Skeletal muscle tissue (tissue), 4 donors: ENCODE measurements around the gene PTK6. TPM values are rescaled to one million over a fixed set of nuclear protein-coding genes. Genes with fewer than 3 reads are reported as not detected.

Experiments used
- H3K27ac ChIP-seq: one replicate; pipeline ENCODE4 v1.7.0; 2013; ENCODE audit warnings: mild to moderate bottlenecking, low read depth, low read length, inconsistent platforms
- H3K27me3 ChIP-seq, 3 donors: one replicate each; pipeline ENCODE4 v1.7.0; 2013; ENCODE audit warnings: low read length in 3 of 3; ENCODE audit not compliant: control insufficient read depth in 3 of 3, insufficient read depth in 3 of 3
- H3K36me3 ChIP-seq, 3 donors: one replicate each; pipeline ENCODE4 v1.7.0; 2013; ENCODE audit warnings: low read length in 3 of 3; ENCODE audit not compliant: control insufficient read depth in 3 of 3, insufficient read depth in 3 of 3
- H3K4me1 ChIP-seq, 3 donors: one replicate each; pipeline ENCODE4 v1.7.0; 2013; ENCODE audit warnings: low read length in 3 of 3, mild to moderate bottlenecking in 3 of 3; ENCODE audit not compliant: control insufficient read depth in 3 of 3, insufficient read depth in 3 of 3
- H3K4me3 ChIP-seq, 3 donors: one replicate each; pipeline ENCODE4 v1.7.0; 2013; ENCODE audit warnings: low read length in 3 of 3
- H3K9ac ChIP-seq, 3 donors: one replicate each; pipeline ENCODE4 v1.7.0; 2013; ENCODE audit warnings: low read length in 3 of 3, mild to moderate bottlenecking in 3 of 3, moderate library complexity in 2 of 3, low read depth in 1 of 3
- H3K9me3 ChIP-seq, 3 donors: one replicate each; pipeline ENCODE4 v1.7.0; 2013; ENCODE audit warnings: low read length in 3 of 3; ENCODE audit not compliant: control insufficient read depth in 3 of 3
- total RNA-seq: library from RNA; depleted of rRNA; stranded (reverse); fragments of >200 nt; gene quantifications from one replicate; pipeline ENCODE4 v1.2.3, GENCODE V29; 2014
- donor health status: Osteomylitis.

Gene PTK6
- total RNA-seq, 1 donor from 2014 or later, result not detected

DNA sequence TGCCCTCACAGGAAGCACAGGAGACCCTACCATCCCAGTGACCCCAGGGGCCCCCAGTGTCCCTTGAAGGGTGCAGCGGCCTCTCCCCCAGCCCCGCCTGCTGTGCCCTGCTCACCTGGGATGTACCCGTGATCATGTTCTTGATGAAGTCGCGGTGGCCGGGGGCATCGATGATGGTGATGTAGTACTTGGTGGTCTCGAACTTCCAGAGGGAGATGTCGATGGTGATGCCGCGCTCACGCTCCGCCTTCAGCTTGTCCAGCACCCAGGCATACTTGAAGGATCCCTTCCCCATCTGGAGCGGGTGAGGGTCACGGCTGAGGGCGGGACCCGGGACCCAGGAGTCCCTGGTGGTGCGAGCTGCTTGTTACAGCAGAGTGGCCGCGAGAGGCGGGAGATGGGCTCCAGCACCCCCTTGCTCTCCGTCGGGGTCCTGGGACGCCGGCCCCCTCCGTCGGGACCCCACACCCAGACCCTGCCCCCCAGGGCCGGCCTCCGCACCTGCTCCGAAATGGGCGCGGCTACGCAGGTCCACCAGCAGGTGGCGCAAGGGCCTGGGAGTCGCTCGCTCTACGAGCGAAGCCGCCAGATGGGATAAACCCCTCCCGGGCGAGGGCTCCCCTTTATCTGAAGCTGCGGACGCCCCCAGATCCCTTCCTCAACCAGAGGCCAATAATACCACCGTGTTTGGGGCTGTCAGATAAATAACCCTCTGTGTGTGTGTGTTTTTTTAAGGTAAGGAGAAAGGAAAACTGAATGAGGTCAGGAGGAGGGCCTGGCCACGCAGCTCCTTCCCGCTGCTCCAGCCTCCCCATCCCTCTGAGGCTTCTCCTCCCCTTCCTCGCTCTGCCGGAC, 41.2 kb downstream of the PTK6 start:
- Histone ChIP-seq H3K9ac (peak overlapping the region; percentile 84 to 95 (median 94)), H3K9me3 (no peaks in the 10 kb centered on the region), H3K27me3 (peaks cover 0 to 15% (median 8%) of the 10 kb centered on the region in 3 donors), H3K27ac (peak overlapping the region; percentile 98), H3K4me1 (peaks cover 35 to 70% (median 56%) of the 10 kb centered on the region in 3 donors), H3K4me3 (peak overlapping the region; percentile 57 to 88 (median 85)), H3K36me3 (peaks cover 32 to 59% (median 50%) of the 10 kb centered on the region in 3 donors)

DNA sequence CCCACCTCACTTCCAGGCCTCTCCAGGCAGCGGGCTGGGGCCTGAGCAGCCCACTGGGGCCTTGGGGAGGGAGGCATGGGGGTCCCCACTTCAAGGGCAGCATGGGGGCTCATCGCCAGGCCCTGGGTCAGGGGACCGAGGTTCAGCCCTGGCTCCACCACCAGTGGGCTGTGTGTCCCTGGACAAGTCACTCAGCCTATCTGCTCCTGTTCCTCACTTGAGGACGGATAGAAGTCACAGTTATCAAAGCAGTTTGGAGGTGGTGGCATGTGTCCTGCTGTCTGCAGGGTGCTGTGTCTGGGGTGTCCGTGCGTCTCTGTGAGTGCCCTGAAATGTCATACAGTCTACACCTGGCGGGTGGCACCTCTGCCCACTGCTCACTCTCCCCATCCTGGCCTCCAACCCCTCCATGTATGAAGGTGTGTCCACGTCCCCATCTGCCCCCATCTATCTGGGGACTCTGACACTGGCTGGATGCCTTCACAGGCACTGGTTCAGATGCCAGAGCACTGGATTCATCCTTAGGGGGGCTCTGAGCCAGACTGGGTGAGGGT, 41.9 kb downstream of the PTK6 start:
- Histone ChIP-seq H3K9ac (peak overlapping the region in 1 of 3 donors; percentile 95), H3K27me3 (peaks cover 0 to 20% (median 9%) of the 10 kb centered on the region in 3 donors), H3K4me1 (peaks cover 30 to 68% (median 51%) of the 10 kb centered on the region in 3 donors)

DNA sequence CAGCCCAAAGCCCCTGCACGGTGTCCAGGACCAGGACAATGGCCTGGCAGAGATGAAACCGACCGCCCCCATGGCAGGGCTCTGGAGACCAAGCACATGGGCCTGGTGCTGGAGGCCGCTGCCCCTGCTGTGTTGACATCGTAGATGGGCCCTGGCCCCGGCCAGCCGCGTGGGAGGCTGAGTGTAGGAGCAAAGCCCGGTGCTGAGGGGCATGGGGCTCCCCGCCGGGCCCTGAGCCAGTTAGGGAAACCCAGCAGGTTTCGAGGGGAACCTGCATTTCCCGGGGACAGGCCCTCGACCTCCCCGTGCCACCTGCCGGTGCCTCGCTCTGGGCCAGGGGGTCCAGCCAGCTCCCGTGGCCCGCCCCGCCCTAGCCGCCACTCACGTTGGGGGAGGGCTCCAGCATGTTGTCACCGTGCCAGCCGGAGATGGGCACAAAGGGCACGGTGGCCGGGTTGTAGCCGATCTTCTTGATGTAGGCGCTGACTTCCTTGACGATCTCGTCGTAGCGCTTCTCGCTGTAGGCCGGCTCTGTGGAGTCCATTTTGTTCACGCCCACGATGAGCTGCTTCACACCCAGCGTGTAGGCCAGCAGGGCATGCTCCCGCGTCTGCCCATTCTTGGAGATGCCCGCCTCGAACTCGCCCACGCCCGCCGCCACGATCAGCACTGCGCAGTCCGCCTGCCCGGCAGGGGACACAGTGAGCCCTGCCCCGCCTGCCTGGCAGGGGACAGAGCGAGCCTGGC, 42.6 kb downstream of the PTK6 start:
- Histone ChIP-seq H3K4me1 (peaks cover 25 to 61% (median 44%) of the 10 kb centered on the region in 3 donors), H3K36me3 (peaks cover 35 to 71% (median 59%) of the 10 kb centered on the region in 3 donors), H3K9ac (peak overlapping the region in 1 of 3 donors; percentile 95), H3K9me3 (no peaks in the 10 kb centered on the region), H3K4me3 (no peak overlapping the region), H3K27ac (no peak overlapping the region), H3K27me3 (peaks cover 0 to 21% (median 6%) of the 10 kb centered on the region in 3 donors)

More for the DNA sequence above, 41.9 kb downstream of the PTK6 start:
- peak overlapping the region; percentile 12 for H3K27ac ChIP-seq
- peak overlapping the region in 2 of 3 donors; percentile 13 to 88 for H3K4me3 ChIP-seq
- H3K9me3 ChIP-seq, result no peaks in the 10 kb centered on the region
- H3K36me3 ChIP-seq, result peaks cover 35 to 65% (median 57%) of the 10 kb centered on the region in 3 donors

DNA sequence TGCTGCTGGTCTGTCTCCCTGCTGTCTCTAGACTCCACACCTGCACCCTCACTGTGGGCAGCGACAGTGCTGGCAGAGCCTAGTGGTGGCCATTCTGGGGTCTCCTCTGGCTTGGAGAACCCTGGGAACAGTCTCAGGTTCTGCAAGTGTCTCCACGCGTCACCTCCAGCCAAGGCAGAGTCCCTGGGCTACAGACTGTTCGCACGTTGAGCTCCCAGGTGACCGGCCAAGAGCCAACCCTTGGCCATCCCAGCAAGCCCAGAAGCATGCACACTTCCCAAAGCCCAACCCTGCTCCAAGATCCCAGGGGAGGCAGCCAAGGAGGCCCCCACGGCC, 43.1 kb downstream of the PTK6 start:
- Histone ChIP-seq H3K27ac (no peak overlapping the region), H3K9ac (peak overlapping the region in 2 of 3 donors; percentile 0 to 95), H3K27me3 (peaks cover 0 to 21% (median 5%) of the 10 kb centered on the region in 3 donors), H3K36me3 (peaks cover 35 to 74% (median 59%) of the 10 kb centered on the region in 3 donors), H3K4me1 (peaks cover 23 to 57% (median 41%) of the 10 kb centered on the region in 3 donors), H3K9me3 (no peaks in the 10 kb centered on the region), H3K4me3 (no peak overlapping the region)

DNA sequence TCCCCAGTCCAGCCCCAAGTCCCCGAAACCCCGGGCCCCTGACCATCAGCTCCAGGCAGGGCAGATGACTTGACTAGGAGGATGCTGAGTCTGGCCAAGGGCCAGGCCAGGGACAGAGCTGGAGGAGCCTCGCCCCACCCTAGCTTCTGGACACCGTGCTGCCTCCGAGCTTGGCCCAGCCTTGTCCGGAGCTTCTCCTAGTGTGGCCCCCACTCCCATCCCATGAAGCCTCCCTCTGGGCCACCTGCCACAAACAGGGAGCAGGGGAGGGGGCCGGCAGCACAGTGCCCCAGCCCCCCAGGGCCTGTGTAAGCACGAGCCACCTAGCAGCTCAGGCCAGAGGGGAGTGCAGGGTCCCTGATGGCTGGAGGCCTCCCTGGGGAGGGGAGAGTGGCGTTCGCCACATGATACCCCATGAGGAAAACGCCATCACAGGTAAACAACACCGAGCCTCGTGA, 43.6 kb downstream of the PTK6 start:
- peaks cover 0 to 23% (median 5%) of the 10 kb centered on the region in 3 donors for H3K27me3 ChIP-seq
- no peak overlapping the region for H3K27ac ChIP-seq

DNA sequence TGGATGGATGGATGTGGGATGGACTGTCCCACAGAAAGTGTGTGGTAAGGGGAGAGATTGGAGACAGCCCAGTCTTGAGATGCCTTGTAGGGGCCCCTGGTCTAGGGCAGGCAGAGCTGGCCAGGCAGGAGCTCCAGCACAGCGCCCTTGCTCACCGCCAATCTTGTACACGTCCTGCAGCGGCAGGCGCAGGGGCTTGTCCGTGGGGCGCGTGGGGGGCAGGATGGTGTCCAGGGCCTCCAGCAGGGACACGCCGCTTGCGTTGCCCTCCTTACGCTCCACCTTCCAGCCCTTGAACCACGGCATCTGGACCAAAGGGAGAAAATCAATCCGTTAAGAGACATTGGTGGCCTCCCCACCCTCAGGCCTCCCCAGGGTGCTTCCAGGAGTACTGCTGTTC, 44.2 kb downstream of the PTK6 start:
- peaks cover 0 to 22% (median 5%) of the 10 kb centered on the region in 3 donors for H3K27me3 ChIP-seq

More for the DNA sequence above, 43.6 kb downstream of the PTK6 start:
- Histone ChIP-seq H3K4me3 (no peak overlapping the region), H3K36me3 (peaks cover 38 to 78% (median 64%) of the 10 kb centered on the region in 3 donors), H3K4me1 (peaks cover 23 to 60% (median 41%) of the 10 kb centered on the region in 3 donors), H3K9me3 (no peaks in the 10 kb centered on the region), H3K9ac (no peak overlapping the region)

DNA sequence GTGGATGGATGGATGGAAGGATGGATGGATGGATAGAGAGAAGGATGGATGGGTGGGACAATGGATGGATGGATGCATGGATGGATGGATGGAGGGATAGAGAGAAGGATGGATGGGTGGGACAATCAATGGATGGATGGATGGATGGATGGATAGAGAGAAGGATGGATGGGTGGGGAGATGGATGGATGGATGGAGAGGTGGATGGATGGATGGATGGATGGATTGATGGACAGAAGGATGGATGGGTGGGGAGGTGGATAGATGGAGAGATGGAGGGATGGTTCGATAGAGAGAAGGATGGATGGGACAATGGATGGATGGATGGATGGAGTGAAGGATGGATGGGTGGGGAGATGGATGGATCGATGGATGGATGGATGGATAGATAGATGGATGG, 44.7 kb downstream of the PTK6 start:
- peaks cover 23 to 57% (median 38%) of the 10 kb centered on the region in 3 donors for H3K4me1 ChIP-seq
- peaks cover 39 to 81% (median 69%) of the 10 kb centered on the region in 3 donors for H3K36me3 ChIP-seq
- H3K27ac ChIP-seq, result no peak overlapping the region
- no peaks in the 10 kb centered on the region for H3K9me3 ChIP-seq
- no peak overlapping the region for H3K9ac ChIP-seq
- H3K27me3 ChIP-seq, result peaks cover 0 to 19% (median 6%) of the 10 kb centered on the region in 3 donors
- no peak overlapping the region for H3K4me3 ChIP-seq

More for the DNA sequence above, 44.2 kb downstream of the PTK6 start:
- H3K4me1 ChIP-seq, result peaks cover 23 to 61% (median 40%) of the 10 kb centered on the region in 3 donors
- H3K36me3 ChIP-seq, result peaks cover 38 to 80% (median 66%) of the 10 kb centered on the region in 3 donors
- no peak overlapping the region for H3K9ac ChIP-seq
- H3K27ac ChIP-seq, result no peak overlapping the region
- no peaks in the 10 kb centered on the region for H3K9me3 ChIP-seq
- H3K4me3 ChIP-seq, result no peak overlapping the region

DNA sequence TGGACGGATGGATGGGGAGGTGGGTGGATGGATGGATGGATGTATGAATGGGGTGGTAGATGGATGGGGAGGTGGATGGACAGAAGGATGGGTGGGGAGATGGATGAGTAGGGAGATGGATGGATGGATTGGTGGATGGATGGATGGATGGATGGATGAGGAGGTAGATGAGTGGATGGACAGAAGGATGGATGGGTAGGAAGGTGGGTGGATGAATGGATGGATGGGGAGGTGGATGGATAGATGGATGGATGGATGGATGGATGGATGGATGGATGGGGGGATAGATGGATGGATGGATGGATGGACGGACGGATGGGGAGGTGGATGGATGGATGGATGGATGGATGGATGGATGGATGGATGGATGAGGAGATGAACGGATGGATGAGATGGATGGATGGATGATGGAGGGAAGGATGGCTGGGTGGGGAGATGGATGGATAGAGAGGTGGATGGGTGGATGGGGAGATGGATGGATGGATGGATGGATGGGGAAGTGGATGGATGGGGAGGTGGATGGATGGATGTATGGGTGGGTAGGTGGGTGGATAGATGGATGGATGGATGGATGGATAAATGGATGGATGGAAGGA, 45.4 kb downstream of the PTK6 start:
- no peak overlapping the region for H3K4me3 ChIP-seq
- H3K27me3 ChIP-seq, result peaks cover 0 to 14% (median 9%) of the 10 kb centered on the region in 3 donors
- peaks cover 42 to 78% (median 71%) of the 10 kb centered on the region in 3 donors for H3K36me3 ChIP-seq
- peaks cover 20 to 49% (median 37%) of the 10 kb centered on the region in 3 donors for H3K4me1 ChIP-seq
- no peak overlapping the region for H3K9ac ChIP-seq
- no peak overlapping the region for H3K27ac ChIP-seq
- no peaks in the 10 kb centered on the region for H3K9me3 ChIP-seq

DNA sequence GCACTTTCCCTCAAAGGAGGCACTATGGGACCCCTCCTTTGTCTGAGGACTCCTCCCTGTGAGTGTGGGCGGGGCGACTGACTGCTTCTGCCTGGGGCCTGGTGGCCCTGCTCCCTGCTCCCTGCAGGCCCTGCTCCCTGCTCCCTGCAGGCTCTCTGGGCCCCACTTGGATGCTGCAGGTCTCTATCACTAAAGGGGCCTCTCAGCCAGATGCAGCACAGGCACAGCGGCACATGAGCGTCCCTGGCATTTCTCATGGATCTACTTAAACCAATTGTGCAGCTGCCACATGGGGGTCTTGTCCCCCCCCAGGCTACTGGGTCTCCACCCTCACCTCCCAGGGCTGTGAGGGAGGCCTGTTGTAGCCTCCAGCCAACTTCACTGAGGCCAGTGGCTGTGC, 46.1 kb downstream of the PTK6 start:
- peaks cover 14 to 43% (median 30%) of the 10 kb centered on the region in 3 donors for H3K4me1 ChIP-seq
- no peak overlapping the region for H3K4me3 ChIP-seq
- no peak overlapping the region for H3K27ac ChIP-seq
- H3K36me3 ChIP-seq, result peaks cover 42 to 75% (median 71%) of the 10 kb centered on the region in 3 donors
- no peaks in the 10 kb centered on the region for H3K9me3 ChIP-seq
- peaks cover 0 to 14% (median 9%) of the 10 kb centered on the region in 3 donors for H3K27me3 ChIP-seq
- H3K9ac ChIP-seq, result peak overlapping the region in 1 of 3 donors; percentile 33
